ENCODE results near the gene SCYL2.
"Not testable (repeated sequence)": the region's sequence is repeated elsewhere in the genome, so short reads cannot be mapped to it uniquely, and the experiment has no call there.

SCYL2 gene, protein sequence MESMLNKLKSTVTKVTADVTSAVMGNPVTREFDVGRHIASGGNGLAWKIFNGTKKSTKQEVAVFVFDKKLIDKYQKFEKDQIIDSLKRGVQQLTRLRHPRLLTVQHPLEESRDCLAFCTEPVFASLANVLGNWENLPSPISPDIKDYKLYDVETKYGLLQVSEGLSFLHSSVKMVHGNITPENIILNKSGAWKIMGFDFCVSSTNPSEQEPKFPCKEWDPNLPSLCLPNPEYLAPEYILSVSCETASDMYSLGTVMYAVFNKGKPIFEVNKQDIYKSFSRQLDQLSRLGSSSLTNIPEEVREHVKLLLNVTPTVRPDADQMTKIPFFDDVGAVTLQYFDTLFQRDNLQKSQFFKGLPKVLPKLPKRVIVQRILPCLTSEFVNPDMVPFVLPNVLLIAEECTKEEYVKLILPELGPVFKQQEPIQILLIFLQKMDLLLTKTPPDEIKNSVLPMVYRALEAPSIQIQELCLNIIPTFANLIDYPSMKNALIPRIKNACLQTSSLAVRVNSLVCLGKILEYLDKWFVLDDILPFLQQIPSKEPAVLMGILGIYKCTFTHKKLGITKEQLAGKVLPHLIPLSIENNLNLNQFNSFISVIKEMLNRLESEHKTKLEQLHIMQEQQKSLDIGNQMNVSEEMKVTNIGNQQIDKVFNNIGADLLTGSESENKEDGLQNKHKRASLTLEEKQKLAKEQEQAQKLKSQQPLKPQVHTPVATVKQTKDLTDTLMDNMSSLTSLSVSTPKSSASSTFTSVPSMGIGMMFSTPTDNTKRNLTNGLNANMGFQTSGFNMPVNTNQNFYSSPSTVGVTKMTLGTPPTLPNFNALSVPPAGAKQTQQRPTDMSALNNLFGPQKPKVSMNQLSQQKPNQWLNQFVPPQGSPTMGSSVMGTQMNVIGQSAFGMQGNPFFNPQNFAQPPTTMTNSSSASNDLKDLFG
- 66.4 to 99.4 (median 92.8) reads per million in 3 experiments for total RNA-seq

GRCh38 chr12:100266835-100267602 is at the start of gene SCYL2, which contains the start of gene DEPDC4:
SCYL2 (plus strand) TSS chr12:100267177; CDS start chr12:100282971, 15,794 bp downstream.
DEPDC4 (minus strand) TSS chr12:100267079; CDS start chr12:100267076, 3 bp downstream.
- DNase-seq = peak; percentile 94

DNA sequence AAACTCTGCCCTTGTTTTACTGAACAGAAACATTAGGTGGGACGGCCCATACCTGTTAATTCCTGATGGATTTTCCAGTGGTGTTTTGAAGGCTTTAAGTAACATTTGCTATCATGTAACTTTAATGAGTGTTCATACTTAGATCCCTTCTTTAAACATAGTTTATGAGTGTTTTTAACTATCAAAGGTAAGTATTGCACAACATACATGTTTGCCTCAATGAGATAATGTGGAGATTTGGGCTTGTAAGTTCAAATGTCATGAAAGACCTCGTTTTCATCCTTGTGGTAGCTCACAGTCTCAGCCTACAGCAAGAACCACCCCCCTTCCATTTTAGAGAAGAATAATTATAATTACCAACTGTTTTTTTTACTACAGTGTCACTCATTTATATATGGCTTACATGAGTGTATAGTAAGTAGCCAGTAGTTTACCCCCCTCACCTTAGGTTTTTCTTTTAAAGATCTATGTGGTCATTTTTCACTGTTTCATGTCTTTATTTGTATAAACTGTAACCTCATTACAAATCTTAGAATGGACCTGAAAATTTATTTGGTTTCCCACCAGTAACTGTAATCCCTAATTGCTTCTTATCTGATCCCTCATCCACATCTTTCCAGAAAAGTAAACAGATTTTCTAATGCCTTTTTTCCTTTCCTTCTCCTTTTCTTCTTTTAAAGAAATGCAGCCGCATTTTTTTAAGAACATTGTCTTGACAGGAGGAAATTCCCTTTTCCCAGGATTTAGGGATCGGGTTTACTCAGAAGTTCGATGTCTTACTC is 47.5 kb upstream of the SCYL2 start:
- DNase-seq = no peak

- no peak for DNase-seq
Measured at GRCh38 chr12:100221523-100221922, 45.5 kb upstream of the SCYL2 start.

- not testable (repeated sequence) for DNase-seq
Measured at GRCh38 chr12:100222173-100222572, 44.8 kb upstream of the SCYL2 start.

GRCh38 chr12:100225491-100225890 is 41.5 kb upstream of the SCYL2 start:
- DNase-seq = no peak

GRCh38 chr12:100229036-100229635 is 37.8 kb upstream of the SCYL2 start:
- DNase-seq = no peak

DNA sequence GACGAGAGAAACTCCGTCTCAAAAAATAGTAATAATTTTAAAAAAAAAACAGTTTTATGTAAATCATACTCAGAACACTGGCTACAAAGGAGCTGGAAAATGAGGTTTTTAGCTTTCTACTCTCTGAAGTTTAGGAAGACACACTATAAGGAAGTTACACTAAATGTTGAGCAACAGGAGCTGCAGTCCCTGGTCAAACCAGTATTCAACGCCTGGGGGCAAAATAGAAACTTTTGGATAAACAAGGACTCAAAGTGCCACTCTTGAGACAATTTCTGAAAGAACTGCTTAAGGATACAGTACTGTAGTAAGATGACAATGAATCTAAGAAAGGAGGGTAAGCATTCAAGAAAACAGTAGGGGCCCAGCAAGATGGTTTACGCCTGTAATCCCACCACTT is 37.1 kb upstream of the SCYL2 start:
- DNase-seq = no peak

DNA sequence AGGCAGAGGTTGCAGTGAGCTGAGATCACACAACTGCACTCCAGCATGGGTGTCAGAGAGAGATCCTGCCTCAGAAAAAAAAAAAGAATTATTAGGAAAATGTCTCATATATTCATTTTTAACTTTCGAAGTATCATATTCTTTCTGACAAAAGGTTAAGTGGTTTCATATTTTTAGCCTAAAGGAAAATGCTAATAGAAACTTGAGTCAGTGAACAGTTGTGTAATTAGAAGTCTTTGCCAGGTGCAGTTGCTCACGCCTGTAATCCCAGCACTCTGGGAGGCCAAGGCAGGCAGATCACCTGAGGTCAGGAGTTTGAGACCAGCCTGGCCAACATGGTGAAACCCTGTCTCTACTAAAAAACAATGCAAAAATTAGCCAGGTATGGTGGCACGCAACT is 35.1 kb upstream of the SCYL2 start:
- DNase-seq = not testable (repeated sequence)

DNA sequence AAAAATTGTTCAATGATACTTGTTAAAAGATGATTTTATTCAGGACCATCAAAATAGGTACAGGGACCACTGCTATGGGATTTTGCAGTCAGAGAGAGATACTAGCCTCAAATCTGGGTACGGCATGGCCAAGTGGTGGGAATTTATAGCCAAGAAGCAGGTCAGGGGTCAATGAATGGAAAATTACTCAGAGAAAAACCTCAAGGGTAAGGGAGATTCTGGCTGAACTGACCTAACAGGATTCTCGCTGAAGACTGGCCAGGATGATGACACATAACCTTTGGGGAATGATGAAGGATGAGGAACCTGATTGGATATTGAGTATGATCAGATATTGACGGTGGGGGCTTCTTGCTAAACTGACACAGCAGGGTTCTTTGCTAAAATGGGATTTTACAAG is 32.8 kb upstream of the SCYL2 start:
- no peak for DNase-seq

DNA sequence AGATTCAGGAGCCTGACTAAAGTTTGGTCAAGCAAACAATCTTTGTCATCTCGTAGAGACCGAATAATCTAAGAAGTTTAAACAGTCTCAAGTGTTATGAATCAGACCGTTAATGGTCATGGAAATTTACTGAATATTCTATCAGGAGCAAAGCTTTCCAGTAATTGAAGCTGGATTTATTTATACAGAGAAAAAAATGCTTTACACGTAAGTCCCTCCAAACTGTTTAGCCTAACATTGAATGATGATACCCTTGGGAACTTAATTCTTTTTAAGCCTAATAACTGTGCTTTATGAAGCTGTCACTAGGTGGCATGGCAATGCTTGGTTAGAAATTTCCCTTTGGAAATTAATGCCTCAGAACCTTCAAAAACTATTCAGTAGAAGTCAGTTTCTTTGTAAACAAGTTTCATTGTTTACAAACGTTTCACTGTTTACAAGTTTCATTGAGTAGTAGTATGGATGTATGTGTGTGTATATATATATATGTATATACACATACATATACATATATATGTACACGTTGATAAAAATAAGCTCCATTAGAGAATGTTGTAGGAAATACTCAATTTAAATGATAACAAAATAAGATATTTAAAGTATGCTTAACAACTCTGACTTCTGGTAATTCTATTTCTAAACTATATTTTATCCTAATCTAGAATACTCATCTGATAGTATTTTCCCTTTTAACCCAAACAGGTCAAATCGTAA is 32.2 kb upstream of the SCYL2 start:
- DNase-seq = peak; percentile 8

DNA sequence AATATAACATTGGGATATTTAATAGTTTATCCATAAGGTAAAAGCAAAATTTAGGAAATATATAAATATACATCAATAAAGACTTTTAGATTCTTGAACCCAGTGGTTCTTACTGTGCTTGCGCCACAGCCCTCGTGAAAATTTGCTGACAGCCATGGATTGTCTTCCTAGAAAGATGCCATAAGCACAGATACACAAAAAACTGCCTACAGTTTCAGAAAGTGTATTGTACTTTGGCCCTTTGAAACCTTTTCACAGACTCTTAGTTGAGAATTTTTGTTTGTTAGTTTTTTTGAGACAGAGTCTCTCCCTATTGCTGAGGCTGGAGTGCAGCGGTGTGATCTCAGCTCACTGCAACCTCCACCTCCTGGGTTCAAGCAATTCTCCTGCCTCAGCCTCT is 28.2 kb upstream of the SCYL2 start:
- no peak for DNase-seq

- no peak for DNase-seq
Measured at GRCh38 chr12:100239589-100239988, 27.4 kb upstream of the SCYL2 start.

- DNase-seq = no peak
Measured at GRCh38 chr12:100243137-100243536, 23.8 kb upstream of the SCYL2 start.

DNA sequence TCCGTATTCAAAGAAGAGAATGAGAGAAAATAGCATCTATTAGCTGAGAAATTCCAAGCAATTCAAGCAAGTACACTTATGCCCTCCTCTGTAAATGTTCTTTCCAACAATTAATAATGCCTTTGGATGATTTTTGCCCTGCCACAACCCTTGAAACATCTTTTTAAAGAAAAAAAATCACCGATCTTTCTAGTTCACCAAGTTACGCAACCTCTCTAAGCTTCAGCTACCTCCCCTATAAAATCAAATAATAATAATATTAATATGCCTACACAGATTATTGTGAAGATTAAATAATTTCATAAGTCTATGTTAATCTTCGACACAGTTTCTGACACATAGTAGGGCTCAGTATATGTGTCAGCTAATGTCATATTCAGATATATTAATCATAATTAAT is 19.2 kb upstream of the SCYL2 start:
- no peak for DNase-seq

DNA sequence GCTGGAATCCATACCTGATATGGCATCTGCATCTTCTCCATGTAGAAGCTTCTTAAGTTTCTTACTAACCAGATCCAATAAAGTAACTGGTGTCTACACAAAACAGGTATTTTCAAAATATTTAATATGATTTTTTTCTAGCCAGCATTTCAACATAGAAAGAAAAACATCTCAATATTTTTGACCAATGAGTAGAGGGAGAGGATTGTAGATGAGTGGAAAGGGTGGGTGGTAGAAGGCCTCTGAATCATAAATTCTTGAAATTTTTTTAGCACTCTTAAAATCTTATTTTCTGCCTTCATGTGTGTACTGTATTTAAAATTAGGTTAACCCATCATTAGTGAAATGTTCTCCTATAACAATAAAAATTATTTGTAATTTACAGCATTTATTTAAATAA is 18.1 kb upstream of the SCYL2 start:
- DNase-seq = no peak

DNA sequence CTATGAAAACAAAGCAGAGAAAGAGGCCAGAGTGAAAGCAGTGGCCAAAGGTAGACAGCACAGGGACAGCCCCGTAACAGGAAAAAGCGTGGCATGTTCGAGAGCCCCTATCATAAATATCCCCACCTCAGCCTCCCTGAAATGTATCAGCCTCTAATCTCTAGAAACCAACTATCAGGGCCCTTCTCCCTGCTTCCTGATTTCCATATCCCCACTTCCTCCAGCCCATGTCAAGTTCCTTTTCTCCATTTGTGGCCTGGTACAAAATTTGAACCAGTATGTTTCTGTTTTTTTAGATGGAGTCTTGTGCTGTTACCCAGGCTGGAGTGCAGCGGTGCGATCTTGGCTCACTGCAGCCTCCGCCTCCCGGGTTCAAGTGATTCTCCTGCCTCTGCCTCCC is 17.0 kb upstream of the SCYL2 start:
- no peak for DNase-seq

GRCh38 chr12:100251917-100252316 is 15.1 kb upstream of the SCYL2 start:
- no peak for DNase-seq

GRCh38 chr12:100253437-100253836 is 13.5 kb upstream of the SCYL2 start:
- no peak for DNase-seq

GRCh38 chr12:100254876-100255275 is 12.1 kb upstream of the SCYL2 start:
- DNase-seq = no peak

DNA sequence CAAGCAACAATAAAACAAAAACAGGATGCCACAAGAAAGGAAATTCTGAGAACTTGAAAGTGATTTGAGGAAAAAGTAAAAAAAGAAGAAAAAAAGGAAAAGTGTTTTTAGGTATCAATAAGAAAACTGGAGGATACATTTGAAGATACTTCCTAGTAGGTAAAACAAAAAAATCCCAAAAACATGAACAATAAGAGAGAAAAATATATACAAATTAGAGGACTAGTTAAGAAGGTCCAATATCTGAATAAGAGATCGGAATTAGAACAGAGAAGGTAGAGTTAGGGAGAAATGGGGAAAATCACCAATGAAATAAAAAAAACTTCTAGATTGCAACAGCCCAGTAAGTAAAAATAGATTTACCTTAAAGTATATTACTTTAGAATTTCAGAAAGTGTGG is 8.8 kb upstream of the SCYL2 start:
- no peak for DNase-seq

DNA sequence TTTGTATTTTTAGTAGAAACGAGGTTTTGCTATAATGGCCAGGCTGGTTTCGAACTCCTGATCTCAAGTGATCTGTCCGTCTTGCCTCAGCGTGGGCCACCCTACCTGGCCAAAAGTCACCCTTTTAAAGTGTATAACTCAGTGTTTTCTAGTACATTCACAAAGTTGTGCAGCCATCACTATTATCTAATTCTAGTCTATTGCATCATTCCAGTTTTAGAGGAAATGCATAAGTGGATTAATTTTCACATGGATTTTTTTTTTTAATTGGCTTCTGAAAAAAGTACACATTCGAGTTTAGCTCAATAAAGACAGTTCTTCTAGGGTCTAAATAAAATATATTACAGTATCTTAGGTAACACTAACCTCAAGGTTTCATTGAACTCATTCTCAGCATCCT is 3.8 kb upstream of the SCYL2 start:
- no peak for DNase-seq
